ENCODE results near the gene QRFPR.

DNA sequence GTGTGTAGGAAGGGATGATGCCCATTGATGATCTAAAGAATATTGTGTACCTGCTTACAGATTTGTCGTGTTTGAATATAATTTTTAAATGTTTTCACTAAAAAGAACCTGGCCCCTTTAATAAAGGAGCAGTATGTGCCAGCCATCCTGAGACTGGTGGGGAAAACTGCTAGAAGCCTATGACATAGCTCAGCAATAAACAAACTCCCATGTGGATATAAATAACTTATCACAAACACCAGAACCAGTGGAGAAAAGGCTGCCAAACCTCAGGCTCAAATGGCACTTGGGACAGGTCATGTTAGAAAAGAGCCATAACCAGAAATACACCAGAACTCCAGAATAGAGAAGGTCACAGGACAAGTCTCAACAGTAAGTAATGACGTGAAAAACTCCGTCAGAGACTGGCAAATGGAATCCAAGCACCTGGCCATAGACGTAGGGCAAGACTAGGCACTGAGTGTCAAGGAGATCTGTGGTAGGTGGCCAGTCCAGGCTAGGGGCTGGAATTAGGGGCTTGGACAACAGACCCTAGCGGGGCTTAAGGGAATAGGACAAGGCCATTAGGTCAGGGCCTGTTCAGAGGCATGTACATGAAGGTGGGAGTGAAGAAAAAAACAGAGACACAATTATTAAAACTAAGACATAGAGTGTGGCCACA lies 11.7 kb upstream of the QRFPR start:
- no peak for TF ChIP-seq CTCF (IDR thresholded peaks at IDR 0.05)
- TF ChIP-seq POLR2A (IDR thresholded peaks at IDR 0.05), result no peak
- no peak for TF ChIP-seq POLR2AphosphoS5 (IDR thresholded peaks at IDR 0.05)

All from breast epithelium (tissue), 3 donors.